GM18873 (cell line): Measurements from ENCODE around the gene ADGRL3.

Source experiments
- ATAC-seq: cut with Tn5 transposase; IDR thresholded peaks from one replicate; pipeline ENCODE4 v1.9.1; 2021; ENCODE audit warnings: mild to moderate bottlenecking, moderate library complexity, moderate number of reproducible peaks; ENCODE audit not compliant: unreplicated experiment, low FRiP score

The ADGRL3 gene

DNA sequence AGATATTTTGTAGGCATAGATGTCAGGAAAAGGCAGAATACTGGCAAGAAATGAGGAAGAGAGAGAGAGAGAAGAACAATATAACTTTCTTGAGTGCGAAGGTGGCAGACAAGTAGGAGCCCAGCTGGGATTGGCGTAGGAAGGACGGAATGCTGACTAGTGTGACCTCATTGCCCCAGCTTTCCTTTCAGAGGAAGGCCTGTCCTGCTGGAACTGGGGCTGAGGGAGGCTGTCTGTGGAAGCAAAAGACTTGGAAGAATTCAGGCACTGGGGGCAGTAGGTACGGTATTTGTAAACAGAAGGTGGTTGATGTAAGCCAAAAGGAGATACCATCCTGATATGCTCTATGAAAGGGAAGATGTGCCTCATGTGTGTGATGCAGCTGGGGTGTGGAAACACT is 818.4 kb downstream of the ADGRL3 start:
- ATAC-seq: no peak

DNA sequence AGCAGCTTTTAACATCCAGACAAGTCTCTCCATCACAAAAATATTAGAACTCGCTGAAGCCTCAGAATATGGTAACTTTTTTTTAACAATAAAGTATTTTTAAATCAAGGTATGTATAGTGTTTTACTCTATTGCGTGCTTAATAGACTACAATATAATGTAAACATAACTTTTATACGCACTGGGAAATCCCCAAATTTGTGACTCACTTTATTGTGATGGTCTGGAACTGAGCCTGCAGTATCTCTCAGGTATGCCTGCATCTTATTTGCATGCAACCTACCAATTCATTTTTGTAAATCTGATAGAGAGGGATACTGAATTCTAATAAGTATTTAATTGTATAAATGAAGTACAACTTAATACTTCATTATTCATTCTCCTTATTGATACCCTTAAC is 823.5 kb downstream of the ADGRL3 start:
- ATAC-seq: no peak

DNA sequence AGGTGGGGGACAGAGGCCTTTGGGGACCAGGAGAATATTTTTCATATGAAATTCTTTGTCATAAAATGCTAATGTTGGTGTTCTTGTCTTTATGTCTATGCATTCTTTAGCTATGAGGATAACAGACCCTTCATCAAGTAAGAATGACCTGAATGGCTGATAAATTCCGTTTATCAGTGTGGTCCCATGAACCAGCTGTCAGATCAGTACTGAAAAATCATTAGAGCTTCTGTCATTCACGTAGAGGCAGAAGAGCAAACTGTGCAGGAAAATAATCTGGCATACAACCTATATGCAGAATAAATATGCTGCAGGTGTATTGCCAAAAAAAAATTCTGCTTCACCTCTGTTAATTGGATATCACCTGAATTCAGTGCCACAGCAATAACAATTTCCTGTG is 828.6 kb downstream of the ADGRL3 start:
- ATAC-seq: no peak

DNA sequence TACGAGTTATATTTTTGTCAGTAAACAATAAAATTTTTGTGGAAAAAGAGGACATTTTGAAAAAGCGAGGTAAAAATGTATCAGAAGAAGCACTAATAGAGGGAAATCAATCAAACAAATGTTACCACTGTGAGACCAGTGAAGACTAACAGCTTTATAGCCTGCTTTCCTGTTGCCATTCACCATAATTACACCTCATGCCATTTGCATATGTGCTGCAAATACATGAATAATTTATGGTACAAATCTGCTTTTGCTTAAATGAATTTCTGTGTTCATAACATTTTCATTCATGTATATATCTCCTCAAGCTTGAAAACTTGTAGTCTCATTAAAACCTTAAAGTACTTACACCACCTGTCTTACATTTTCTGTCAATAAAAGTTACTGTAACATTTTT is 830.8 kb downstream of the ADGRL3 start:
- no peak for ATAC-seq

DNA sequence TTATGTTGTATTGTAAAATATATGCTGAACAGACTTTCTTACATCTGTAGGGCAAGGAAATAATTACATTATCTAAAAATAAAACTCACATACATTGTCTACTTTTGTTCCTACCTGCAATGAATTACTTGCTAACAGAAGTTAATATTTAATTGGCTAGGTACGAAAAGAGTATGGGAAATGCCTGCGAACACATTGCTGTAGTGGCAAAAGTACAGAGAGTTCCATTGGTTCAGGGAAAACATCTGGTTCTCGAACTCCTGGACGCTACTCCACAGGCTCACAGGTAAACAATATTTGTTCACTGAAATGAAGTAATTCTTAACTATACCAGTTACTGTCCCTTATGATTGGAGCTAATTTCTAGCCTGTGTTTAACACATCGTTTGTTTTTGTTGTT is 837.4 kb downstream of the ADGRL3 start:
- no peak for ATAC-seq

DNA sequence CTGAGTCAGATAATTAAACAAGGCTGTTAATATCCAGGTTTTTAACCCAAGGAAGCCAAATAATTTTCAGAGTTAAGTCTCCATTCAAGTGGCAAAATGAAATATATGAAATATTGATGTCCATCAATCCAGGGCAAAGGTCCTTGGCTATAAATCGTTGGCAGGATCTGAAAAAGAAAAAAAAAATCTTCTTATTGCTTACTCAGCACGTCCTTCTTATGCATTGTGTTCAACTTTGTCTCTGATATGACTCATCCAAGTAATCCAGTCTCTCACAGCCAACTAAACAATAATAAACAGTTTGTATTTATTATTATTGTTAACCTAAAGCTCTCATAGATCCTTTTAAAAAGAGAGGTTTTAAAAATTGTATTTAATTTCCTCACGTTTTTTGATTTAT is 851.2 kb downstream of the ADGRL3 start:
- no peak for ATAC-seq

DNA sequence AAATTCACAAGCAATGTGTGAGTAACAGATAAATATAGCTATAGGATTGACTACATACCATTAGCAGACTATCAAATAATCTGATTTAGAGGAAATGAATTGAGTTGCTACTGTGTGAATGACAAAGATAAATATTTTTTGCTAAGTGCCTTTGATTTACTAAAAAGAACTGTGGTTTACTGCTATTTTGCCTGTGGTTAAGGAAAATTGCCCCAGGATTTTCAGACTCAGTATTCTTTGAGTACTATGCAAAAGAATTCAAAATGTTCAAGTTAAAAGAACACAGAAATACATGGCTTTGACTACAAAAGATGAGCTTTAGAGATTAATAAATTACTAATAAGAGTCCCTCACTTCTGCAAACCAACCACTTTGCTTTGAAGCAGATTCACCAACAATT is 853.8 kb downstream of the ADGRL3 start:
- no peak for ATAC-seq

DNA sequence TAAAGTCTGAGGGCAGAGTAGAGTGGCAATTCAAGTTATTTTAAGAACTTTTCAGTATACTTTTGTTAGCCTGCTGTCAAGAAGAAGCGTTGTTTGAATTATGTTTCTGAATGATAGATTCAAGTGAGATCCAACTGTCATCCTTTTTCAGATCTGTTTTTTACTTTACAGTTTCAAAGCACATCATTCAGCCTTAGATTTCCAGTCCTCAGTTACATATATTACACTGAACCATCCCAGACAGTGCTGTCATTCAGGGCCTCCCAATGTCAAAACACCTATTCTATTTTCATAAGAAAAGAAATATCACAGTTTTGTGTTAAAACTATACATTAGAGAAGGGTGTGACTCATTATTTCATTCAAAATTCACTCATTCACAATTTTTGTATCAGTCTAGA is 856.9 kb downstream of the ADGRL3 start:
- ATAC-seq: no peak

DNA sequence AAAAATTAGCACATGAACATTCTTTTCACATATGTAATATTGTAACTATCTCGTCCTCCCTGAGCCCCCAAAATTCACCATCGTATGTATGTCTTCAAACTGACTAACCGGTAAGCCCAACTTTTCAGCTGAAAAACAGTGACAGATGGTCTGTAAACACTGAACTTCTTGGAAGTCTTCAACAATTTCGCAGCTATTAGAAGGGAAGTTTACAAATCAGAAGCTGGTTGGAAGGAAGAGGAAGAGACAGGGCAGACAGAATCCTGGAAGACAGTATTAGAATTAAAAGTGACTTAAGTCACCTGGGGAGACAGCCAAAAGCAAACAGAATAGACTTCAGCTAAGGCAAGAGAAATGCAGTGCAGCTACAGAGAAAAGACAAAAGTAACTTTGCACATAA is 858.4 kb downstream of the ADGRL3 start:
- no peak for ATAC-seq

DNA sequence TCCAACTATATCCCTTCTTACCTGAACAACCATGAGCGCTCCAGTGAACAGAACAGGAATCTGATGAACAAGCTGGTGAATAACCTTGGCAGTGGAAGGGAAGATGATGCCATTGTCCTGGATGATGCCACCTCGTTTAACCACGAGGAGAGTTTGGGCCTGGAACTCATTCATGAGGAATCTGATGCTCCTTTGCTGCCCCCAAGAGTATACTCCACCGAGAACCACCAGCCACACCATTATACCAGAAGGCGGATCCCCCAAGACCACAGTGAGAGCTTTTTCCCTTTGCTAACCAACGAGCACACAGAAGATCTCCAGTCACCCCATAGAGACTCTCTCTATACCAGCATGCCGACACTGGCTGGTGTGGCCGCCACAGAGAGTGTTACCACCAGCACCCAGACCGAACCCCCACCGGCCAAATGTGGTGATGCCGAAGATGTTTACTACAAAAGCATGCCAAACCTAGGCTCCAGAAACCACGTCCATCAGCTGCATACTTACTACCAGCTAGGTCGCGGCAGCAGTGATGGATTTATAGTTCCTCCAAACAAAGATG is 870.2 kb downstream of the ADGRL3 start:
- no peak for ATAC-seq

DNA sequence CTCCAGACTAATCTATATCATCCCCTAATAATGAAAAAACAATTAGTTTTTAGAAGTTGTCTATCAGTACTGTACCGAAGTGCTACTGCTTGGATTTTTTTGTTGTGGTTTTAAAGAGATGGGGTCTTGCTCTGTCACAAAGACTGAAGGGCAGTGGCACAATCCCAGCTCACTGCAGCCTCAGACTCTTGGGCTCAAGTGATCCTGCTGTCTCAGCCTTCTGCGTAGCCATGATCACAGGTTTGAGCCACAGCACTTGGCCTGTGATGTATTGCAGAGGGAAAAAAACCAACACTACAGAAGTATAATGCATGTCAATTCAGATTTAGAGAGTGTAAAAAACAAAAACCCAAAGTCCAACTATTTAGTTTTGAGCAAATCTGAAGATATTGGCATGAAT is 875.0 kb downstream of the ADGRL3 start:
- ATAC-seq: no peak

DNA sequence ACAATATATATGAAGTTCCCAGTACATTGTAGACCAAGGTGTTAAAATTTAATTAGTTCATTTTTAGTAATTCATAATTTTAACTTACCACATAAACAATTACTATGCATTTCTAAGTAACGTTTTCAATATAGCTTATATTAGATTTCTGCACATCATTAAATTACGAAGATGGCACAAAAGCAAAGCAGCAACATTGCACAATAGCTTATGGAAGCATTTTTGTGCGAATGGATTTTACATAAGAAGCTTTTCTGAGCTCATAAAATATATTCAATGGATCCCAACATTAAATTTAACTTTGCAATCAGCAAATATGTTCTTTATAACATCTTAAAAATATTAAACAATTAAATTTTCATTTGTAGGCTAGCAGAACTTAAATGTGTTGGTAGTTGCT is 875.4 kb downstream of the ADGRL3 start:
- no peak for ATAC-seq

DNA sequence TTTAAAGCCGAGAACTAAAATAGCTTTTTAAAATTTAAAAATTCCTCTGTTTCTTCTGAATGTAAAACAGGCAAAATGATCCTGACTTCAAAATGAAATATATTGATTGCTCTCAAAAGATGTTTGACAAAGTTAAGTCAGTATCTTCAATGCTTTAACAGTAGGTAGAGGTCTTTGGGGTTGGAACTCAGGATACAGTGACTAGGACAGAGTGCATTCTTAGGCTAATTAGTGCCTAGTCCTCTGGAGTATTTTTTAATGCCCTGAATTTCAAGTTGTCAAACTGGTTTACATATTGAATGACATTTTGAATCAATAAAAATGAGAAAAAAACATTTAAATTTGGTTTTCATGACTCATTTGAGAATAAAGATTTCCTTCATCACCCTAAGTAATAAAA is 877.3 kb downstream of the ADGRL3 start:
- ATAC-seq: no peak

DNA sequence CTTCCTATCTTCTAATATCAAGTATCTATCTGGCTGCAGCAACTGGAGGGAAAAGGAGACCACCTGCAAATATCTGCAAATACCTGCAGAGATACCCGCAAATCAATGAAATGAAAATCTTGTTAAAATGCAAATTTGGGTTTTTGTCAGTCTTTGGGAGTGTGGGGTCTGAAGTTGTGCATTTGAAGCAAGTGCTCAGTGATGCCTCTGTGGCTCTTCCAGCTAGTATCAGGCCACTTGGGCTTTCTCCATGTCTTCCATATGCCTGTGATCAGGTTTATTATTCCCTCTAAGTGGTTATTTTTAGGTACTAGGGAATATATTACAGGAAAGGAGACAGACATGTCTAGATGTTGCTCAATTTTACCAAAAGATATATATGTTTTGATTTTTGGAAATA is 880.3 kb downstream of the ADGRL3 start:
- ATAC-seq: no peak

DNA sequence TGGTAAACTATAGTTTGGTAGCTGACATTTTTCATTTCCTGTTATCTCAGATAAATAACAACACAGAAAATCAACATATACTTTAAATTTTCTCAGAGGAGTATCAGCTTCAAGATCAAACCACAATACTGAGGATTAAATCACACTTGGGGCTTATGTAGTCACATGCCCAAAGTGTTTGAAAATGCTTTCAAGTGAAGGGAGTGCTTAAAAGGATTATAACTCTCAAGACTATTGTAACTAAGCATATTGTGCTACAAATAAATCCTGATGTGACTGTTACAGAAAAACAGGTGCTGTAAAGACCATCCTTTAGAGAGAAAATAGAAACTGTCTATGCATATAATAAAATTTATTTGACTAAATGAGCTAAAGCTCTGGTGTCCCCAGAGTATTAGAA is 887.6 kb downstream of the ADGRL3 start:
- no peak for ATAC-seq

DNA sequence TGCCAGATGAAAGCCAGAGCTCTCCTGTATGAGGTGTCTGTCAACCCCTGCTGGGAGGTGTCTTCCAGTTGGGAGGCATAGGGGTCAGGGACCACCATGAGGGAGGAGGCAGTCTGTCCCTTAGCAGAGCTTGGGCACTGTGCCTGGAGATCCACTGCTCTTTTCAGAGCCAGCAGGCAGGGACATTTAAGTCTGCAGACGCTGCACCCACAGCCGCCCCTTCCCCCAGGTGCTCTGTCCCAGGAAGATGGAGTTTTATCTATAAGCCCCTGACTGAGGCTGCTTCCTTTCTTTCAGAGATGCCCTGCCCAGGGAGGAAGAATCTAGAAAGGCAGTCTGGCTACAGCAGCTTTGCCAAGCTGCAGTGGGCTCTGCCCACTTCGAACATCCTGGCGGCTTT is 893.6 kb downstream of the ADGRL3 start:
- ATAC-seq: no peak

DNA sequence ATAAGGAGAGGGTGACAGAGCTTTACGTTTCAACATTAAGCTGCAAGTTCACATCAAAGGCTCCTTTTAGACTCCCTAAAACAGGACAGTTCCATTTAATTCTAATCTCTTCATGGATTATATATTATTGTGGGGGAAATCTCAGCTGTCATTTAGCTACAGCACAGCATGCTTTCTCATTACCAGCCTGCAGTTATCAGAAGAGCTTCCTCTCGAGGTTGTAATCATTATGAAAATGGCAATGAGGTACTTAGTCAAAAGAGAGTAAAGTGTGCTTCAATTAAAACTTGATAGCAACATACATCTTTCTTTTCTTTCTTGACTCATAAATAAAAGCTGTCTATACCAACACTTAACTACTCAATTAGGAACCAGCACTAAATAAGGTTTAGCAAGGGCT is 896.8 kb downstream of the ADGRL3 start:
- no peak for ATAC-seq

DNA sequence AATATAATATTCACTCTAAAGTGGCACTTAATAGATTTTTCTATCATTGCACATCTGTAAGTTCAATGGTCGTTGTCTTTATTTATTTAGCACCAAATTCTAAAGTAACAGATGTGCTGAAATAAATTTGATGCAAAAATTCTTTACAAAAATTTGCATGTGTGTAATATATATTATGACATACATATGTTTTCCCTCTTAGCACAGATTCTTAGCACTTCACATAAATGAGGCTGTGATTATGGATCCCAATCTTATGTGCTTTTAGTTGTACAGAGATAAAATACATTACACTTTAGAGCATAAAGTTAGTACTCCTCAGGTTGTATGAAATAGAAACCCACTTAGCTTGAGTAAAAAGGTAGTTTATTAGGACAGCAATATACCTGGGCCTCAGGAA is 915.1 kb downstream of the ADGRL3 start:
- ATAC-seq: no peak

DNA sequence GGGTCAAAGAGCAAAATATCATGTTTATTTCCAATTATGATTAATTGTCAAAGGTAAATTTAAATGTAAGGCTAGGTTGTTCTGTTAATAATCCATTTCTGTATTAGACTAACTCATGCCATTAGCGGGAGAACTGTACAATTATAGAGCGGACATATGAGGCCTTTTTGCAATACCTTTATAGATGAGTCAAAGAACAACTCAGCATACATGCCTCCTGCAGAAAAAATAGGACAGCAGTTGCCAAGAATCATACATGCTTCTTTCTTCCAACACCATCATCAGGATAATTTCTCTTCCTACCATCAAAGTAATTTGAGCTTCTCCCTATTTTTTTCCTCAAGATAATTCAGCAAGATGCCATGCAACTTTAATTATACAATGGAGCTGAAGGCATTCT is 917.8 kb downstream of the ADGRL3 start:
- ATAC-seq: no peak

DNA sequence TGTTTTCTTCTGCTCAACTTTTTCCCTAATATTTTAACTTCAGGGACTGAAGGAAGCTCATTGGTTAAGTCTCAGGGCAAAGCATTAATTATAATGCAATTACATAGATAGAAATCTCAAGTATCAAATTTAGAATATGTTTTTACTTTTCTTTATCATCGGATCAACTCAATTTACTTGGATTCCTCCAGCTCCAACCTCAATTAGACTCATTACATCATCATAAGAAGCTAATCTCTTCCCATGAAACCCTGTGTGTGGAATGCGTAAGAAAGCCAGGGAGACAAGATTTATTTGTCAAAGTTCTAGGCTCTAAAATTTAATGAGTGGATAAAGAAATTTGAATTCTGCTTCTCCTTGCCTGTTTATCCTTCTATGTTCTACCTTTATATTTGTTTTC is 918.4 kb downstream of the ADGRL3 start:
- ATAC-seq: no peak

DNA sequence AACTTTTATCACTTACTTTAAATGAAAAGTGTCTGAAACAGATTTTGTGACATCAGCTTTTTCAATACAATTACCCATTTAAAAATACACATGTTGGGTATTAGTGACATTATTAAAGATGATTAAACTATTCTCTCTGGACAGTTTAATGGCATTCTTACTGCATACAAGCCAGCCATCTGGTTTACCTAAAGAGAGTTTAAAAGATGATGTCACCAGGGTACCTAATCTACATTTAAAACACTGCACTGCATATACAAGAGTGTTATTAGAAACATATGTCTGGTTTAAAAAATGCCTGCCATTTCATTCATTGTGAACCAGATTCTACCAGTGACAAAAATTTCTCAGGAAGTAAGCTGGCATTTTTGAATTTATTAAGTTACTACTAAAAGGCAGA is 919.1 kb downstream of the ADGRL3 start:
- no peak for ATAC-seq

DNA sequence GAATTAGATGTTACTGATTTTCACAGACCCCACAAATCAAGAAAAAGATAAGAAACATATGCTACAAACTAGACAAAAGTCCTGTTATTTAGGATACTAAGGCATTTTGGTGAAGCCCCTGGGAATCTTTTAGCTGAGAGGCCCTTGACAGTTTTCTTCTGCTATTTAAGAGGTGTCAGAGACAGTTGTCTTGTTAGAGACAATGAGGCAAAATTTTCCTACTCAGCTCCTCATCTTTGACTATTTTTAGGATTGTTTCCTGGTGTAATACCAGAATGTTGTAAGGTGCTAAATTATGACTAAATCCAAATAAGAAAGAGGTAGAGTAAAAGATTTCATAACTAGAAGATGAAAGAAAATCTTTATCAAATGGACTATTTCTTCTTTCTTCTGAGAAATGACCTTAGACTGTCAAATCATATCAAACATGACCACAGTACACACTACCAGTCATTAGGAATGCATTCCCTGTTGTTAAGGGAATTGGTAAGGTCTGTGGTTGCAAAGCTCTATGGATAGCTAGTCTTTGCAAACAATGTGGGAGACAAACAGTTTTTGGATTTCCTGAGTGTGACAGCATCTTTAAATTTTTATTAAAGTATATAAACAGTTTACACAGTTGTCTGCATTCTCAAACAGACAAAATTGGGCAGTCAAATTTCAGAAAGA is 926.1 kb downstream of the ADGRL3 start:
- no peak for ATAC-seq
